ENCODE results near the gene PLCXD1.
"Not testable (repeated sequence)": the region's sequence is repeated elsewhere in the genome, so short reads cannot be mapped to it uniquely, and the experiment has no call there.

Gene PLCXD1

DNA sequence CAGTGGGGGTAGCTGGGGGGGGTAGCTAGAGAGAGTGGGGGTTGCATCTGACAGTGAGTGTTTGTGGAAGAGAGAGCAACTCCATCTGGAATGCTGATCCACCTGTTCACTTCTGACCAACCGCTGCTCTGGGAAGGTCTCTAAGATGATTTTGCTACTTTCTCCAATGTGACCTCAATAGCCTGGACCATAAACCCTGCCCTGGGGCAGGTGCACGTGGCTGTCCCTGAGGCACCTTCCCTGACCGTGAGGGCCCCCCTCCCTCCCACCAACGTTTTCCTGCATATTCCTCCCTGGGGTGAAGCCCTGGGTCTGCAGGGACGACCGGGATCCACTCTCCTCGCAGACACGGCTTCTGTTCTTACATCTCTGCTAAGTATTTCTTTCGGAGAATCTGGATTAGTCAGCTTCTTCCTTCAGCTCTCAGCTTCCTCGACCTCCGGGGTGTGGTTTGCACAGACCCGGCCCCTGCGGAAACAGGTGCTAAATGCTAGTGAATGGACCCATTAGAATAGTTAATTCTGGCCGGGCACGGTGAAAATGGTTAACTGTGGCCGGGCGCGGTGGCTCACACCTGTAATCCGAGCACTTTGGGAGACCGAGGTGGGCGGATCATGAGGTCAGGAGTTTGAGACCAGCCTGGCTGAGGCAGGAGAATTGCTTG, 21.4 kb upstream of the PLCXD1 start:
- no peak for DNase-seq (ENCODE audit: low read depth in 2 of 2)
- no peak for TF ChIP-seq CTCF (IDR thresholded peaks at IDR 0.05; ENCODE audit: low read depth, low read length)

DNA sequence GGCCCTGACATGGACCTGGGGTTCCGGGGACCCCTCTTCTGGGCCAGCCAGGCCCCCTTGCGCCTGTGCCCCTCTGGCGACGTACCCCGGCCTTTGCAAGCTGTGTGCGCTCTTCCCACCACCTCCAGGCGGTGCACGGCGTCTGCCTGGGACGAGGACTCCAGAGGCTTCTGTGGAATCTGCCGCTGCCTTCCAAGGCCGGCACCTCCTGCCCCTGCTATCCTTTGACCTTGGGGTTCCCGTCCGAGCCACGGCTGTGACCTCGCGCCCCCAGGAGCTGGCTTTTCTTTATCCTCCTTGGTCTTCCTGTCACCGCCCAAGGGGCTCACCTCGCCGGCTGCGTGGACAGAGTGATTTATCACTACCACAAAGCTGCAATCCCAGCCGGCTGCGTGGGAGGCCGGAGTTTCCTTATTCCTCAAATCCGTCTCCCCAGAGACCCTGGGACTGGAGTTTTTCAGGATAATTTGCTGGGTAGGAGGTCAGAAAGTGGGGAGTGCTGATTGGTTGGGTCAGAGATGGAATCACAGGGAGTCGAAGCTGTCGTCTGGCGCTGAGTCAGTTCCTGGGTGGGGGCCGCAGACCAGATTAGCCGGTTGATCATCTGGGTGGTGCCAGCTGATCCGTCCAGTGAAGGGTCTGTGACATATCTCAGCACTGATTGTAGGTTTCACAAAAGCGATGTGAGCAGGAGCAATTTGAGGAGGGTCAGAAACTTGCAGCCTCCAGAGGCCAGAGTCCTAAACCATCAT, 19.8 kb upstream of the PLCXD1 start:
- peak; percentile 52 to 71 for DNase-seq (ENCODE audit: low read depth in 2 of 2)
- H3K4me3 ChIP-seq (replicated peaks in 1 of 2; ENCODE audit: low read depth in 2 of 2, low read length in 2 of 2): no peak overlapping the region
- TF ChIP-seq CTCF (IDR thresholded peaks at IDR 0.05; ENCODE audit: low read depth, low read length): peak; percentile 24

More for the DNA sequence above, 21.4 kb upstream of the PLCXD1 start:
- H3K4me3 ChIP-seq (replicated peaks in 1 of 2; ENCODE audit: low read depth in 2 of 2, low read length in 2 of 2): no peak overlapping the region

DNA sequence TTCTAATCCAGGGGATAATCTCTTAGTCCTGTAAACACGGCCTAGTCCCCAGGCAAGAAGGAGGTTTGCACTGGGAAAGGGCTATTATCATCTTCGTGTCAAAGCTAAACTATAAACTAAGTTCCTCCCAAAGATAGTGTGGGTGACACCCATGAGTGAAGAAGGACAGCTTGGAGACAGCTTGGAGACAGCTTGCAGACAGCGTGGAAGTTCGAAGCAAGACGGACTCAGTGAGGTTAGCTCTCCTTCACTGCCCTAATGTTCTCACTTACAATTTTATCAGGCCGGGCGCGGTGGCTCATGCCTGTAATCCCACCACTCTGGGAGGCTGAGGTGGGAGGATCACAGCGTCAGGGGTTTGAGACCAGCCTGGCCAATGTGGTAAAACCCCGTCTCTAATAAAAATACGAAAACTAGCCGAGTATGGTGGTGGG, 19.2 kb upstream of the PLCXD1 start:
- DNase-seq (ENCODE audit: low read depth in 2 of 2): peak in 1 of 2 donors; percentile 26
- no peak overlapping the region for H3K4me3 ChIP-seq (replicated peaks in 1 of 2; ENCODE audit: low read depth in 2 of 2, low read length in 2 of 2)
- TF ChIP-seq CTCF (IDR thresholded peaks at IDR 0.05; ENCODE audit: low read depth, low read length): no peak

DNA sequence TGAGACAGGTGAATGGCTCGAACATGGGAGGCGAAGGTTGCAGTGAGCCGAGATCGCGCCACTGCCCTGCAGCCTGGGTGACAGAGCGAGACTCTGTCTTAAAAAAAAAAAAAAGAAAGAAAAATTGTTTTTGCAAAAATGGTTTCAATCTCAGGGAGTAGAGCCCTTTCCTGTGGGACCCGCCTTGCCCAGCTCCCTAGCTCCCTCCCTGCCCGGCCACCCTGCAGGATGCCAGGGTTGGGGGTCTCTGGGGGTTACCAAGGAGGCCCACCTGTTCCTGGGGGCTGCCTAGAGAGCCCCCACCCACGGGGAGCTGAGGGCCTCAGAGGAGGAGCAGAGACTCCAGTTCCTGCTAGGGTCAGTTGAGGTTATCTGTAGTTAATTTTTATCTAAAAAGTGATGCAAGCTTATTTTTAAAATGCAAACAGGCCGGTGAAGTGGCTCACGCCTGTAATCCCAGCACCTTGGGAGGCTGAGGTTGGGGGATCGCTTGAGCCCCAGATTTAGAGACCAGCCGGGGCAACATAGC, 18.7 kb upstream of the PLCXD1 start:
- DNase-seq (ENCODE audit: low read depth in 2 of 2): no peak
- no peak for TF ChIP-seq CTCF (IDR thresholded peaks at IDR 0.05; ENCODE audit: low read depth, low read length)
- H3K4me3 ChIP-seq (replicated peaks in 1 of 2; ENCODE audit: low read depth in 2 of 2, low read length in 2 of 2): no peak overlapping the region

DNA sequence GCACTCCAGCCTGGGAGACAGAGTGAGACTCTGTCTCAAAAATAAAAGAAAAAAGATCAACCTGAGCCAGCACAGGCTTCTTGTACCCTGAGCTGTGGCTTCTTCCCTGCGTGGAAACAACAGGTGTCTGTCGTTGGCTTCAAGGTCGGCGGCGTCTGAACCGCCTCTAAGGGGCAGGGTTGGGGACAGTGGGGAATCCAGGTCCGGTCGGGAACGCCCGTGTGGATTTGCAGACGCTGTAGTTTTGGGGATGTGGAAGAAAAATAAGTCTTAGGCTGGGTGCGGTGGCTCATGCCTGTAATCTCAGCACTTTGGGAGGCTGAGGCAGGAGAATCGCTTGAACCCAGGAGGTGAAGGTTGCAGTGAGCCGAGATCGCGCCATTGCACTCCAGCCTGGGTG, 17.2 kb upstream of the PLCXD1 start:
- not testable (repeated sequence) for H3K4me3 ChIP-seq (replicated peaks in 1 of 2; ENCODE audit: low read depth in 2 of 2, low read length in 2 of 2); DNase-seq (ENCODE audit: low read depth in 2 of 2)

DNA sequence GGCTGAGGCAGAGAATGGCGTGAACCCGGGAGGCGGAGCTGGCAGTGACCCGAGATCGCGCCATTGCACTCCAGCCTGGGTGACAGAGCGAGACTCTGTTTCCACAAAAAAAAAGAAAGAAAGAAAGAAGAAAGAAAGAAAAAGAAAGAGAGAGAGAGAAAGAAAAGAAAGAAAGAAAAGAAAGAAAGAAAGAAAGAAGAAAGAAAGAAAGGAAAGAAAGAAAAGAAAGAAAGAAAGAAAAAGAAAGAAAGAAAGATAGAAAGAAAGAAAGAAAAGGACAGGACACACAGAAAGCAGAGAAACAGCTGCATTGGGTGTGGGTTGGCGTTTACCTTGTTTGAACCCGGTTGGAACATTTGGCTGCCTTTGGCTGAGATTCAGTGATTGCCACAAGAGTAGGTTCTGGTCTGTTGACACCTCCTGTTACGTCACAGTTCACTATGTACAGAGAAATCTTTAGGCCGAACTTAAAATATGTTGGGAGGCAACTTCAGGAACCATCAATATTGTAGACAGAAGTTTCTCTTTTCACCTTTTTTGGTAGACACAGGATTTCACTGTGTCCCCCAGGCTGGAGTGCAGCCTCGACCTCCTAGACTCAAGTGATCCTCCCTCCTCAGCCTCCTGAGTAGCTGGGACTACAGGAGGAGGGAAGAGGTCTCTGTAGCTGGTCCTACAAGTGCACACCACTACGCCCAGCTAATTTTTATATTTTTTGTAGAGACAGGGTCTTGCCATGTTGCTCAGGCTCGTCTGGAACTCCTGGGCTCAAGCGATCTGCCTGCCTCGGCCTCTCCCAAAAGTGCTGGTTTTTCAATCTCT, 16.3 kb upstream of the PLCXD1 start:
- peak; percentile 48 to 67 for DNase-seq (ENCODE audit: low read depth in 2 of 2)
- H3K4me3 ChIP-seq (replicated peaks in 1 of 2; ENCODE audit: low read depth in 2 of 2, low read length in 2 of 2): no peak overlapping the region

More for the DNA sequence above, 16.3 kb upstream of the PLCXD1 start:
- no peak for TF ChIP-seq CTCF (IDR thresholded peaks at IDR 0.05; ENCODE audit: low read depth, low read length)

Data from cardiac fibroblast (primary cell).